Calu3 (cell line): ENCODE results near the gene PDE5A. TPM values are rescaled to one million over a fixed set of nuclear protein-coding genes. Genes with fewer than 3 reads are reported as not detected.
"Not testable (repeated sequence)": the region's sequence is repeated elsewhere in the genome, so short reads cannot be mapped to it uniquely, and the experiment has no call there.

Experiments
- BruUV-seq: library from RNA; stranded (reverse); fragments of 400-500 nt; replicated peaks from 2 replicates; lab custom pipeline; 2021; lab: Mats Ljungman, UMichigan
- CTCF ChIA-PET: fragments of 300-600 bp; sonication (Branson Sonifier 250); formaldehyde crosslinking; loops from one replicate; lab custom pipeline; 2022; ENCODE audit warnings: antibody characterized with exemption; lab: Charles Lee
- DNase-seq: peaks from one replicate; pipeline ENCODE4 v3.0.0; 2022
- H3K27ac Mint-ChIP-seq: one replicate; pipeline ENCODE4 v1.8.0; 2022; ENCODE audit warnings: mixed read lengths; ENCODE audit not compliant: unreplicated experiment
- H3K27me3 Mint-ChIP-seq: one replicate; pipeline ENCODE4 v1.8.0; 2022; ENCODE audit warnings: mixed read lengths; ENCODE audit not compliant: unreplicated experiment
- H3K36me3 Mint-ChIP-seq: one replicate; pipeline ENCODE4 v1.8.0; 2022; ENCODE audit warnings: mild to moderate bottlenecking, moderate library complexity, mixed read lengths; ENCODE audit not compliant: insufficient read depth, unreplicated experiment
- H3K4me1 Mint-ChIP-seq: one replicate; pipeline ENCODE4 v1.8.0; 2022; ENCODE audit warnings: mild to moderate bottlenecking, low read depth, mixed read lengths; ENCODE audit not compliant: unreplicated experiment
- H3K4me3 Mint-ChIP-seq: one replicate; pipeline ENCODE4 v1.8.0; 2022; ENCODE audit warnings: mild to moderate bottlenecking, low read depth, moderate library complexity, mixed read lengths; ENCODE audit not compliant: unreplicated experiment
- H3K9me3 Mint-ChIP-seq: one replicate; pipeline ENCODE4 v1.8.0; 2022; ENCODE audit warnings: low read depth, mixed read lengths; ENCODE audit not compliant: unreplicated experiment
- intact Hi-C: fragments of 100-400 bp; cut with micrococcal nuclease; formaldehyde crosslinking; loops from one replicate; pipeline ENCODE4 v1.10.0; 2022; ENCODE audit not compliant: unreplicated experiment
- total RNA-seq: library from RNA; stranded (reverse); gene quantifications from 2 replicates; pipeline ENCODE4 v1.2.3, GENCODE V29; 2022
- TF ChIP-seq, protein P1 (sequence below): fragments of 200-600 bp; IDR thresholded peaks from one replicate; pipeline ENCODE4 v1.8.0; 2022; ENCODE audit warnings: antibody characterized with exemption; ENCODE audit not compliant: unreplicated experiment

Gene PDE5A
- total RNA-seq, 1 experiment from 2014 or later, result 41.9 TPM

DNA sequence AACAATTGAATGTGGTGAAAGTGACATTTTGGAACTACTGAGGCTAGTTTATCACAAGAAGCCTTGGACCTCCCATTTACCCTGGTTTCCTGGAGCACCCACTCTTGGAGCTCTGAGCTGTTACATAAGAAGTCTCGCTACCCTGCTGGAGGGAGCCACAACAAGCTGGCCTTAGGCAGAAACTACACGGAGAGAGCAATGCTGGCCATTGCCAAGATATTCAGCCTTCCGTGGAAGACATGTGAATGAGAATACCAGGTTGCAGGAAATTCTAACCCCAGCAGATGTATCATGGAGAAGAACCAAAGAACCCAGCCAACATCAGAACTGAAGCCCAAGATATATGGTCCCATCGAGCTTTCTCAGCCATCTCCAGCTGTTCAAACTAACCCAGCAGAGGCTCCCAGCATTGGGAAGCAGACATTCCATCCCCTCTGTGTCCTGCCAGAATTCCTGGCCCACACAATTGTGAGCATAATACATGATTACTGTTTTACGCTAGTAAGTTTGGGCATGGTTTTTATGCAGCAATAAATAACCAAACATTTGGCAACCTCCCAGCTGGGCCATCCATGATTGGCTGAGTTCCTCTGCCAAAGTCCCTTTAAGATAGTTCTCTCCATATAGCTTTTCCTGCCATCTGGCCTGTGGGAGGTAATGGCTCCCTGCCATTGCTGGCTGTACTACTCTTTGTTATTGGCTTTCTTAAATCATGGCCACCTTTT lies 17.9 kb upstream of the PDE5A start:
- peaks cover 3% of the 10 kb centered on the region for H3K9me3 Mint-ChIP-seq
- no TSS peak for BruUV-seq
- no peaks in the 10 kb centered on the region for H3K4me1 Mint-ChIP-seq
- intact Hi-C loops, result no loop called here
- H3K27me3 Mint-ChIP-seq, result no peaks in the 10 kb centered on the region
- DNase-seq, result no peak
- CTCF ChIA-PET, result no interaction called here
- no peaks in the 10 kb centered on the region for H3K36me3 Mint-ChIP-seq
- TF ChIP-seq, protein P1, sequence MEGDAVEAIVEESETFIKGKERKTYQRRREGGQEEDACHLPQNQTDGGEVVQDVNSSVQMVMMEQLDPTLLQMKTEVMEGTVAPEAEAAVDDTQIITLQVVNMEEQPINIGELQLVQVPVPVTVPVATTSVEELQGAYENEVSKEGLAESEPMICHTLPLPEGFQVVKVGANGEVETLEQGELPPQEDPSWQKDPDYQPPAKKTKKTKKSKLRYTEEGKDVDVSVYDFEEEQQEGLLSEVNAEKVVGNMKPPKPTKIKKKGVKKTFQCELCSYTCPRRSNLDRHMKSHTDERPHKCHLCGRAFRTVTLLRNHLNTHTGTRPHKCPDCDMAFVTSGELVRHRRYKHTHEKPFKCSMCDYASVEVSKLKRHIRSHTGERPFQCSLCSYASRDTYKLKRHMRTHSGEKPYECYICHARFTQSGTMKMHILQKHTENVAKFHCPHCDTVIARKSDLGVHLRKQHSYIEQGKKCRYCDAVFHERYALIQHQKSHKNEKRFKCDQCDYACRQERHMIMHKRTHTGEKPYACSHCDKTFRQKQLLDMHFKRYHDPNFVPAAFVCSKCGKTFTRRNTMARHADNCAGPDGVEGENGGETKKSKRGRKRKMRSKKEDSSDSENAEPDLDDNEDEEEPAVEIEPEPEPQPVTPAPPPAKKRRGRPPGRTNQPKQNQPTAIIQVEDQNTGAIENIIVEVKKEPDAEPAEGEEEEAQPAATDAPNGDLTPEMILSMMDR, result no peak
- H3K27ac Mint-ChIP-seq, result no peak overlapping the region
- H3K4me3 Mint-ChIP-seq, result no peak overlapping the region

GRCh38 chr4:119643306-119644042 lies 14.9 kb upstream of the PDE5A start:
- H3K4me1 Mint-ChIP-seq, result no peaks in the 10 kb centered on the region
- TF ChIP-seq, protein P1, result no peak
- intact Hi-C loops, result no loop called here
- BruUV-seq, result no TSS peak
- no peak for DNase-seq
- no peak overlapping the region for H3K27ac Mint-ChIP-seq
- no peaks in the 10 kb centered on the region for H3K36me3 Mint-ChIP-seq
- H3K9me3 Mint-ChIP-seq, result no peaks in the 10 kb centered on the region
- H3K27me3 Mint-ChIP-seq, result no peaks in the 10 kb centered on the region
- H3K4me3 Mint-ChIP-seq, result no peak overlapping the region
- CTCF ChIA-PET, result no interaction called here

GRCh38 chr4:119641765-119642164 lies 13.2 kb upstream of the PDE5A start:
- H3K36me3 Mint-ChIP-seq, result no peaks in the 10 kb centered on the region
- no peaks in the 10 kb centered on the region for H3K4me1 Mint-ChIP-seq
- H3K4me3 Mint-ChIP-seq, result no peak overlapping the region
- TF ChIP-seq, protein P1, result no peak
- no peak for DNase-seq
- BruUV-seq, result no TSS peak
- no peaks in the 10 kb centered on the region for H3K9me3 Mint-ChIP-seq
- no peak overlapping the region for H3K27ac Mint-ChIP-seq
- no peaks in the 10 kb centered on the region for H3K27me3 Mint-ChIP-seq
- CTCF ChIA-PET, result no interaction called here
- intact Hi-C loops, result no loop called here

DNA sequence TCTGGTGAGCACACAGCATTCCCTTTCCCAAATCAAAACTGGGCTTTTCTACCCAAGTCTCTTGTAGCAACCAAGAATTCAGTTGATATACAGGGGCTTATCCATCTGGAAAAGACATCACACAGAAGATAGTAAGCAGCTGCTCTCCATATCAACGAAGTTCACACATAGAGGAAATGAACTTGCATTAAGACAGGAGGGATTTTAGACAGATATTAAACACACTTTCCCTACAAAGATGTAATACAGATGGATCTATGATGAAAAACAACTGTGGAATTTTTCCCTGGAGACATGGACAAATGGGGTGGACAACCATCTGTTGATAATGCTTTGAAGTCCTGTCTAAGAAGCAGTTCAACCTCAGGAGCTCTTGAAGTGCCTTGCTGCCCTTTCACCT lies 9.8 kb upstream of the PDE5A start:
- no TSS peak for BruUV-seq
- H3K9me3 Mint-ChIP-seq, result no peaks in the 10 kb centered on the region
- intact Hi-C loops, result loop anchor here (10.0 kb wide), 1 partner anchor 46 kb away; no protein-coding TSS in a partner anchor
- CTCF ChIA-PET, result no interaction called here
- DNase-seq, result no peak
- no peak overlapping the region for H3K4me3 Mint-ChIP-seq
- TF ChIP-seq, protein P1, result no peak
- H3K27ac Mint-ChIP-seq, result no peak overlapping the region
- no peaks in the 10 kb centered on the region for H3K36me3 Mint-ChIP-seq
- no peaks in the 10 kb centered on the region for H3K27me3 Mint-ChIP-seq
- no peaks in the 10 kb centered on the region for H3K4me1 Mint-ChIP-seq

- DNase-seq, H3K27ac Mint-ChIP-seq, BruUV-seq, H3K4me3 Mint-ChIP-seq, CTCF ChIA-PET, H3K27me3 Mint-ChIP-seq, H3K9me3 Mint-ChIP-seq, H3K4me1 Mint-ChIP-seq, H3K36me3 Mint-ChIP-seq: not testable (repeated sequence)
- intact Hi-C loops, result loop anchor here (10.0 kb wide), 1 partner anchor 48 kb away; no protein-coding TSS in a partner anchor
Observed at GRCh38 chr4:119636851-119637250, 8.2 kb upstream of the PDE5A start.
